Left hindlimb (tissue), 1 donor: Measurements from ENCODE around the gene PIGP.
"Not testable (repeated sequence)": the region's sequence is repeated elsewhere in the genome, so short reads cannot be mapped to it uniquely, and the experiment has no call there.

Source experiments
- DNase-seq: peaks from one replicate; pipeline ENCODE4 v3.0.0-alpha.2; 2018

Gene PIGP

GRCh38 chr21:37041706-37042271 is 31.1 kb downstream of the PIGP start:
- no peak for DNase-seq

DNA sequence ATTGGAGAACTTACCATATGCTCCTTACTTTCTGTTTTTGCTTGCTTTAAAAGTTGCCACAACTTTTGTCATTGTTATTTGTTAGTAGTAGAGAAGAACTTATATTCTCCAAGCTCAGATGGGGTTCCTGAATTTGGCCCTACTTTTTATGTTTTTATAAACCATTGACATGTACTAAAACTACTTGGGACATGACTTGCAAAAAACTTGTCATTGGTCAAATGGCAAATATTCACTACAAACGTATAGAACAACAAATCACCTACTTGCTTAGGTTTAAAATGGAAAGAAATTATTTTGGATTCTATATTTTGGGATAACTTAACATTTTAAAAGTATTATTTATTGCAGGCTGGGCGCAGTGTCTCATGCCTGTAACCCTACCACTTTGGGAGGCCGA is 32.7 kb downstream of the PIGP start:
- no peak for DNase-seq

DNA sequence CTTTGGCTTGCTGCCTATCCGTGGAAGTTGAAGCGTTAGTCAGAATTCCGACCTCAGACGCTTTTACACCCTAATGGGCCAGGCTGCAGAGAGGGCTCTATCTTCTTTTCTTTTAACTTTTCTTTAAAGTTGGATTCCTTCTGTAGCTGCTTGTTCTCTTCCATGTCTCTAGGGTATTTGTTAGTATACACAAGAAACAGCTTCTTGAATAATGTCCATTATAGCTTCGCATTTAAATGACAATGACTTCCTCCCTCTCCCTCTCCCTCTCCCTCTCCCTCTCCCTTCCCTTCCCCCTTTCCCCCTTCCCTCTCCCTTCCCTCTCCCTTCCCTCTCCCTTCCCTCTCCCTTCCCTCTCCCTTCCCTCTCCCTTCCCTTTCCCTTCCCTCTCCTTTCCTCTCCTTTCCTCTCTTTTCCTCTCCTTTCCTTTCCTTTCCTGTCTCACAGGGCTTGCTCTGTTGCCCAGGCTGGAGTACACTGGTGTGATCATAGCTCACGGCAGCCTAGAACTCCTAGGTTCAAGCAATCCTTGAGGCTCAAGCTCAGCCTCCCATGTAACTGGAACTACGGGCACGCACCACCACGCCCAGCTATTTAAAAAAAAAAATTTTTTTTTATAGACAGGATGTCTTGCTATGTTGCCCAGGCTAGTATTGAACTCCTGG is 33.3 kb downstream of the PIGP start:
- DNase-seq = no peak

- DNase-seq = no peak
These were observed 36.7 kb downstream of the PIGP start for GRCh38 chr21:37036177-37036576.

DNA sequence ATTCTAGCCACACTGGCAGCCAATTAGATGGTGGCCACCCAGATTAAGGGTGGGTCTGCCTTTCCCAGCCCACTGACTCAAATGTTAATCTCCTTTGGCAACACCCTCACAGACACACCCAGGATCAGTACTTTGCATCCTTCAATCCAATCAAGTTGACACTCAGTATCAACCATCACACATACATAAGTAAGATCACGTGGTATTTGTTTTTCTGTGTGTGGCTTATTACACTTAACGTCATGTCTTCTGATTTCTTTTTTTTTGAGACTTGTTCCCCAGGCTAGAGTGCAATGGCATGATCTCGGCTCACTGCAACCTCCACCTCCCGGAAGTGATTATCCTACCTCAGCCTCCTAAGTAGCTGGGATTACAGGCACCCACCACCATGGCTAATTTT is 38.5 kb downstream of the PIGP start:
- not testable (repeated sequence) for DNase-seq

GRCh38 chr21:37032877-37033471 is 39.9 kb downstream of the PIGP start:
- no peak for DNase-seq

GRCh38 chr21:37032293-37032692 is 40.6 kb downstream of the PIGP start:
- DNase-seq = no peak

DNA sequence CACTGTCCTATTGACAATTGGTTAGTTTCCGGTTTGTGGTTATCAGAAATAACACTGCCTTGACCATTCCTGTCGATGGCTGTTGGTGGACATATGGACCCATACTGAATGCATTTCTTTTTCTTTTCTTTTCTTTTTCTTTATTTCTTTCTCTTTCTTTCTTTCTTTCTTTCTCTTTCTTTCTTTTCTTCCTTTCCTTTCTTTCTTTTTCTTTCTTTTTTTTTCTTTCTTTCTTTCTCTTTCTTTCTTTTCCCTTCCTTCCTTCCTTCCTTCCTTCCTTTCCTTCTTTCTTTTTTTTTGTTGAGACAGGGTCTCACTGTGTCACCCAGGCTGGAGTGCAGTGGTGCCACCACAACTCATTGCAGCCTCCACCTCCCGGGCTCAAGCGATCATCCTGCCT is 42.0 kb downstream of the PIGP start:
- no peak for DNase-seq

- DNase-seq = no peak
These were observed 44.3 kb downstream of the PIGP start for GRCh38 chr21:37028570-37028969.

- DNase-seq = no peak
These were observed 46.4 kb downstream of the PIGP start for GRCh38 chr21:37026499-37026898.

- no peak for DNase-seq
These were observed 54.8 kb downstream of the PIGP start for GRCh38 chr21:37017951-37018679.
